ENCODE data around the gene RNF175.

RNF175 gene

GRCh38 chr4:153799694-153800074 lies 39.9 kb upstream of the RNF175 start:
- Histone ChIP-seq H3K4me1 (ENCODE audit: insufficient read depth, poor library complexity, severe bottlenecking) (no peaks in the 10 kb centered on the region), H3K27me3 (ENCODE audit: insufficient read depth, poor library complexity, severe bottlenecking) (no peaks in the 10 kb centered on the region), H3K4me3 (ENCODE audit: severe bottlenecking) (no peak overlapping the region), H3K36me3 (ENCODE audit: low read depth) (no peaks in the 10 kb centered on the region), H3K9me3 (ENCODE audit: severe bottlenecking) (no peaks in the 10 kb centered on the region), H3K27ac (ENCODE audit: poor library complexity, severe bottlenecking) (no peak overlapping the region)
- TF ChIP-seq, protein P1, sequence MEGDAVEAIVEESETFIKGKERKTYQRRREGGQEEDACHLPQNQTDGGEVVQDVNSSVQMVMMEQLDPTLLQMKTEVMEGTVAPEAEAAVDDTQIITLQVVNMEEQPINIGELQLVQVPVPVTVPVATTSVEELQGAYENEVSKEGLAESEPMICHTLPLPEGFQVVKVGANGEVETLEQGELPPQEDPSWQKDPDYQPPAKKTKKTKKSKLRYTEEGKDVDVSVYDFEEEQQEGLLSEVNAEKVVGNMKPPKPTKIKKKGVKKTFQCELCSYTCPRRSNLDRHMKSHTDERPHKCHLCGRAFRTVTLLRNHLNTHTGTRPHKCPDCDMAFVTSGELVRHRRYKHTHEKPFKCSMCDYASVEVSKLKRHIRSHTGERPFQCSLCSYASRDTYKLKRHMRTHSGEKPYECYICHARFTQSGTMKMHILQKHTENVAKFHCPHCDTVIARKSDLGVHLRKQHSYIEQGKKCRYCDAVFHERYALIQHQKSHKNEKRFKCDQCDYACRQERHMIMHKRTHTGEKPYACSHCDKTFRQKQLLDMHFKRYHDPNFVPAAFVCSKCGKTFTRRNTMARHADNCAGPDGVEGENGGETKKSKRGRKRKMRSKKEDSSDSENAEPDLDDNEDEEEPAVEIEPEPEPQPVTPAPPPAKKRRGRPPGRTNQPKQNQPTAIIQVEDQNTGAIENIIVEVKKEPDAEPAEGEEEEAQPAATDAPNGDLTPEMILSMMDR (IDR thresholded peaks at IDR 0.05; ENCODE audit: poor library complexity, severe bottlenecking), result no peak
- no peak for ATAC-seq (ENCODE audit: low read depth)
- no peak for DNase-seq (ENCODE audit: low spot score)

DNA sequence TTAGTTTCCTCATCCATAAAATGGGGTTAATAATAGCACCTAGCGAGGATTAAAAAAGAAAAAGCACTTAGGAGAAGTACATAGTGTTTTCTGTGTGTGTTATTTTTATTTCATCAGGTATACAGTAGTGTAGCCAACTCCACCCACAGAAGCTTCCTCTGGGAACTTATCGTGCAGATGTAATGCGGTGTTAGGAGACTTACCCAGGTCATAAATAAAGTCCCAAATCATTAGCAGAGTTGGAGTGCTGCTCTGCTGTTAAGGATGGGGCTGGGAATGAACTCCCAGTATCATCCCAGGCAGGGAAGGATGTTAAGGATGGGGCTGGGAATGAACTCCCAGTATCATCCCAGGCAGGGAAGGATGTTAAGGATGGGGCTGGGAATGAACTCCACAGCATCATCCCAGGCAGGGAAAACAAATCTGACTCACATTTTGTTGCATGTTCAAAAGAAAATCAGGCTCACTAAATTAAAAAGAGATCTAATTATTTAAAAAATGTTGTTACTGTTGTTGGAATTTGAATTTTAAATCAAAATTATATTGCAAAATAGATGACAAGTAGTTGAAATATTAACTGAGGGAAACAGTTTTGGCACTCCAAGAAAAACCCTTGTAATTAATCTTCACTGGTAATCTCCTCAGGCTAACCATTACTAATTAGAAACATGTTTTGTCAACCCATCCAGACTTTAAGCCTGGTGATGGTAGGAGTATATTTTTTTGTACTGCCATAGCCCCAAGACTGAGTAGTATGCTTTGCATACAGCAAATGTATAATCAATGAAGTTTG lies 39.3 kb upstream of the RNF175 start:
- ATAC-seq (ENCODE audit: low read depth), result no peak
- H3K27me3 ChIP-seq (ENCODE audit: insufficient read depth, poor library complexity, severe bottlenecking), result peaks cover 3% of the 10 kb centered on the region
- H3K4me3 ChIP-seq (ENCODE audit: severe bottlenecking), result no peak overlapping the region
- TF ChIP-seq, protein P1 (IDR thresholded peaks at IDR 0.05; ENCODE audit: poor library complexity, severe bottlenecking), result no peak
- no peak for DNase-seq (ENCODE audit: low spot score)
- H3K27ac ChIP-seq (ENCODE audit: poor library complexity, severe bottlenecking), result no peak overlapping the region
- no peaks in the 10 kb centered on the region for H3K4me1 ChIP-seq (ENCODE audit: insufficient read depth, poor library complexity, severe bottlenecking)
- H3K9me3 ChIP-seq (ENCODE audit: severe bottlenecking), result no peaks in the 10 kb centered on the region
- H3K36me3 ChIP-seq (ENCODE audit: low read depth), result no peaks in the 10 kb centered on the region

DNA sequence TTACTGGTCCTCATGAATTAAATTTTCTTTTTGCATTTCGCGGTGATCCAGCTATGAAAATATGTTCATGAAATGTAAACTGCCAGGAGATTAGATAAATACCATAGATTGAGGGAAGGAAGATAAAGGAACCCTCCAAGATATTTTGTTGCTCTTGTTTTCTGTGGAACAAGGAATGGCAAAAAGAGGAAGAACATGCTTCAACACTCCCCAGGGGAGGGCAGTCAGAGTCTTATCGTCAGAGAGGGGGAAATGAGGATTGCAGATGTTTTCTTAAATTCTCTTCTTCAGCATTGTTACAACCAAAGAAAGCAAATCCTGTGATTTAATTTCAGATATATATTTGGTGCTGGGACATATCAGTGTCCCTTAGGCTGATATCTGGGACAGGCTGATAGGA lies 38.6 kb upstream of the RNF175 start:
- DNase-seq (ENCODE audit: low spot score) (no peak), ATAC-seq (ENCODE audit: low read depth) (no peak)
- H3K4me1 ChIP-seq (ENCODE audit: insufficient read depth, poor library complexity, severe bottlenecking), result no peaks in the 10 kb centered on the region
- H3K27ac ChIP-seq (ENCODE audit: poor library complexity, severe bottlenecking), result no peak overlapping the region
- H3K27me3 ChIP-seq (ENCODE audit: insufficient read depth, poor library complexity, severe bottlenecking), result peaks cover 9% of the 10 kb centered on the region
- no peaks in the 10 kb centered on the region for H3K36me3 ChIP-seq (ENCODE audit: low read depth)
- no peaks in the 10 kb centered on the region for H3K9me3 ChIP-seq (ENCODE audit: severe bottlenecking)
- no peak overlapping the region for H3K4me3 ChIP-seq (ENCODE audit: severe bottlenecking)
- TF ChIP-seq, protein P1 (IDR thresholded peaks at IDR 0.05; ENCODE audit: poor library complexity, severe bottlenecking), result no peak

DNA sequence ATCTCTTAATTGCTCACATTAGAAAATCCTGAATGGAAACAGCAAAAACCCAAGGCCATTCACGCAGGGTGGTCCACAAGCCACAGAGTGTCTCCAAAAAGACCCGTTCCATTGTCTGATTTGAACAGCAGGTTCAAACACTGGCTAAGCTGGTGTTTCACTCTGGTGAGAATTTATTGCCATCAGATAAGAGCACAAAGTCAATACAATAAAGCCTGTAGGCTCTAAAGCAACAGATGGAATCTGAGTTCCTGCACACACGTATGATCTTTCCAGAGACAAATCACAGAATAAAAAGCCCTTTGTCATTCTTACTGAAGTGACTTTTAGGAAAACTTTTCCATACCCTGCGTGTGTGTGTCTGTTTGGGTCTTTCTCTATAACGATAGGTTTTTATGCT lies 34.2 kb upstream of the RNF175 start:
- H3K4me1 ChIP-seq (ENCODE audit: insufficient read depth, poor library complexity, severe bottlenecking), result no peaks in the 10 kb centered on the region
- no peak for DNase-seq (ENCODE audit: low spot score)
- no peaks in the 10 kb centered on the region for H3K36me3 ChIP-seq (ENCODE audit: low read depth)
- ATAC-seq (ENCODE audit: low read depth), result no peak
- H3K27ac ChIP-seq (ENCODE audit: poor library complexity, severe bottlenecking), result no peak overlapping the region
- peaks cover 49% of the 10 kb centered on the region for H3K27me3 ChIP-seq (ENCODE audit: insufficient read depth, poor library complexity, severe bottlenecking)
- H3K9me3 ChIP-seq (ENCODE audit: severe bottlenecking), result no peaks in the 10 kb centered on the region
- H3K4me3 ChIP-seq (ENCODE audit: severe bottlenecking), result no peak overlapping the region
- TF ChIP-seq, protein P1 (IDR thresholded peaks at IDR 0.05; ENCODE audit: poor library complexity, severe bottlenecking), result no peak

GRCh38 chr4:153792618-153793247 lies 32.9 kb upstream of the RNF175 start:
- TF ChIP-seq, protein P1 (IDR thresholded peaks at IDR 0.05; ENCODE audit: poor library complexity, severe bottlenecking), result peak; percentile 10
- Histone ChIP-seq H3K9me3 (ENCODE audit: severe bottlenecking) (no peaks in the 10 kb centered on the region), H3K27ac (ENCODE audit: poor library complexity, severe bottlenecking) (no peak overlapping the region), H3K4me1 (ENCODE audit: insufficient read depth, poor library complexity, severe bottlenecking) (no peaks in the 10 kb centered on the region), H3K36me3 (ENCODE audit: low read depth) (no peaks in the 10 kb centered on the region), H3K4me3 (ENCODE audit: severe bottlenecking) (no peak overlapping the region), H3K27me3 (ENCODE audit: insufficient read depth, poor library complexity, severe bottlenecking) (peaks cover 62% of the 10 kb centered on the region)
- ATAC-seq (ENCODE audit: low read depth) (no peak), DNase-seq (ENCODE audit: low spot score) (no peak)

Measured in RWPE2 (cell line).